ENCODE results near the gene ZNF516. TPM values are rescaled to one million over a fixed set of nuclear protein-coding genes. Genes with fewer than 3 reads are reported as not detected.

The ZNF516 gene
- total RNA-seq, 1 experiment from 2014 or later, result 1.7 TPM

GRCh38 chr18:76395609-76396008, 99.4 kb downstream of the ZNF516 start:
- Histone ChIP-seq H3K27me3 (no peaks in the 10 kb centered on the region), H3K9me3 (no peaks in the 10 kb centered on the region), H3K4me3 (no peak overlapping the region), H3K36me3 (no peaks in the 10 kb centered on the region)
- DNase-seq, result no peak

GRCh38 chr18:76394780-76395476, 100.1 kb downstream of the ZNF516 start:
- Histone ChIP-seq H3K4me3 (no peak overlapping the region), H3K9me3 (no peaks in the 10 kb centered on the region), H3K27me3 (no peaks in the 10 kb centered on the region), H3K36me3 (no peaks in the 10 kb centered on the region)
- no peak for DNase-seq

- no peaks in the 10 kb centered on the region for H3K36me3 ChIP-seq
- no peak for DNase-seq
- no peak overlapping the region for H3K4me3 ChIP-seq
- H3K27me3 ChIP-seq, result no peaks in the 10 kb centered on the region
- H3K9me3 ChIP-seq, result no peaks in the 10 kb centered on the region
Measured at GRCh38 chr18:76392349-76392748, 102.7 kb downstream of the ZNF516 start.

GRCh38 chr18:76391746-76392145, 103.3 kb downstream of the ZNF516 start:
- Histone ChIP-seq H3K27me3 (no peaks in the 10 kb centered on the region), H3K9me3 (no peaks in the 10 kb centered on the region), H3K36me3 (no peaks in the 10 kb centered on the region), H3K4me3 (no peak overlapping the region)
- DNase-seq, result no peak

- H3K9me3 ChIP-seq, result no peaks in the 10 kb centered on the region
- H3K27me3 ChIP-seq, result no peaks in the 10 kb centered on the region
- no peaks in the 10 kb centered on the region for H3K36me3 ChIP-seq
- DNase-seq, result no peak
- no peak overlapping the region for H3K4me3 ChIP-seq
Measured at GRCh38 chr18:76391038-76391437, 104.0 kb downstream of the ZNF516 start.

- H3K27me3 ChIP-seq, result no peaks in the 10 kb centered on the region
- DNase-seq, result no peak
- H3K9me3 ChIP-seq, result no peaks in the 10 kb centered on the region
- no peak overlapping the region for H3K4me3 ChIP-seq
- no peaks in the 10 kb centered on the region for H3K36me3 ChIP-seq
Measured at GRCh38 chr18:76390452-76391035, 104.5 kb downstream of the ZNF516 start.

- no peak for DNase-seq
- Histone ChIP-seq H3K27me3 (no peaks in the 10 kb centered on the region), H3K9me3 (no peaks in the 10 kb centered on the region), H3K36me3 (no peaks in the 10 kb centered on the region), H3K4me3 (no peak overlapping the region)
Measured at GRCh38 chr18:76389716-76390115, 105.3 kb downstream of the ZNF516 start.

- no peak for DNase-seq
- H3K27me3 ChIP-seq, result no peaks in the 10 kb centered on the region
- H3K9me3 ChIP-seq, result no peaks in the 10 kb centered on the region
- no peak overlapping the region for H3K4me3 ChIP-seq
- no peaks in the 10 kb centered on the region for H3K36me3 ChIP-seq
Measured at GRCh38 chr18:76388891-76389423, 106.1 kb downstream of the ZNF516 start.

GRCh38 chr18:76388261-76388660, 106.8 kb downstream of the ZNF516 start:
- no peaks in the 10 kb centered on the region for H3K27me3 ChIP-seq
- no peaks in the 10 kb centered on the region for H3K9me3 ChIP-seq
- no peak for DNase-seq
- no peak overlapping the region for H3K4me3 ChIP-seq
- no peaks in the 10 kb centered on the region for H3K36me3 ChIP-seq

GRCh38 chr18:76387608-76388007, 107.4 kb downstream of the ZNF516 start:
- Histone ChIP-seq H3K9me3 (no peaks in the 10 kb centered on the region), H3K4me3 (no peak overlapping the region), H3K27me3 (no peaks in the 10 kb centered on the region), H3K36me3 (no peaks in the 10 kb centered on the region)
- no peak for DNase-seq

GRCh38 chr18:76386886-76387285, 108.2 kb downstream of the ZNF516 start:
- Histone ChIP-seq H3K9me3 (no peaks in the 10 kb centered on the region), H3K4me3 (no peak overlapping the region), H3K36me3 (no peaks in the 10 kb centered on the region), H3K27me3 (no peaks in the 10 kb centered on the region)
- DNase-seq, result no peak

- no peak for DNase-seq
- Histone ChIP-seq H3K4me3 (no peak overlapping the region), H3K9me3 (no peaks in the 10 kb centered on the region), H3K36me3 (no peaks in the 10 kb centered on the region), H3K27me3 (no peaks in the 10 kb centered on the region)
Measured at GRCh38 chr18:76386071-76386470, 109.0 kb downstream of the ZNF516 start.

- H3K27me3 ChIP-seq, result no peaks in the 10 kb centered on the region
- no peaks in the 10 kb centered on the region for H3K36me3 ChIP-seq
- no peaks in the 10 kb centered on the region for H3K9me3 ChIP-seq
- no peak overlapping the region for H3K4me3 ChIP-seq
- DNase-seq, result no peak
Measured at GRCh38 chr18:76385681-76385975, 109.4 kb downstream of the ZNF516 start.

GRCh38 chr18:76384861-76385680, 110.0 kb downstream of the ZNF516 start:
- no peak for DNase-seq
- no peaks in the 10 kb centered on the region for H3K36me3 ChIP-seq
- H3K9me3 ChIP-seq, result no peaks in the 10 kb centered on the region
- no peak overlapping the region for H3K4me3 ChIP-seq
- no peaks in the 10 kb centered on the region for H3K27me3 ChIP-seq

- Histone ChIP-seq H3K27me3 (no peaks in the 10 kb centered on the region), H3K36me3 (no peaks in the 10 kb centered on the region)
- DNase-seq, result no peak
Measured at GRCh38 chr18:76384114-76384790, 110.8 kb downstream of the ZNF516 start.

GRCh38 chr18:76383636-76384035, 111.4 kb downstream of the ZNF516 start:
- Histone ChIP-seq H3K9me3 (no peaks in the 10 kb centered on the region), H3K27me3 (no peaks in the 10 kb centered on the region), H3K36me3 (no peaks in the 10 kb centered on the region), H3K4me3 (no peak overlapping the region)
- no peak for DNase-seq

More at GRCh38 chr18:76384114-76384790, 110.8 kb downstream of the ZNF516 start:
- no peaks in the 10 kb centered on the region for H3K9me3 ChIP-seq
- H3K4me3 ChIP-seq, result no peak overlapping the region

GRCh38 chr18:76382275-76382674, 112.8 kb downstream of the ZNF516 start:
- no peaks in the 10 kb centered on the region for H3K27me3 ChIP-seq
- no peak for DNase-seq
- no peak overlapping the region for H3K4me3 ChIP-seq
- no peaks in the 10 kb centered on the region for H3K9me3 ChIP-seq
- no peaks in the 10 kb centered on the region for H3K36me3 ChIP-seq
